ENCODE results near the gene PITPNC1. TPM values are rescaled to one million over a fixed set of nuclear protein-coding genes. Genes with fewer than 3 reads are reported as not detected.

Gene PITPNC1
- total and polyA plus RNA-seq, 2 of the 13 experiments (the other 11 are each of a cell fraction or from before 2014, with no cell fraction given) = 4.1 to 5.7 TPM

- TF ChIP-seq ZNF619 (CRISPR knock-in tag; IDR thresholded peaks at IDR 0.05) (no peak), JUND (CRISPR knock-in tag; IDR thresholded peaks at IDR 0.05) (no peak), POLR2AphosphoS5 (IDR thresholded peaks at IDR 0.05; ENCODE audit: low read depth, low read length) (no peak), ZNF775 (CRISPR knock-in tag; IDR thresholded peaks at IDR 0.05; ENCODE audit: borderline replicate concordance) (no peak), CREB1 (IDR thresholded peaks at IDR 0.05) (no peak), CREB1 (CRISPR knock-in tag; IDR thresholded peaks at IDR 0.05) (no peak), NRL (CRISPR knock-in tag; IDR thresholded peaks at IDR 0.05; ENCODE audit: borderline replicate concordance) (no peak), HBP1 (CRISPR knock-in tag; IDR thresholded peaks at IDR 0.05; ENCODE audit: low read depth) (no peak), TSC22D2 (CRISPR knock-in tag; IDR thresholded peaks at IDR 0.05; ENCODE audit: borderline replicate concordance) (no peak), ZNF841 (CRISPR knock-in tag; IDR thresholded peaks at IDR 0.05; ENCODE audit: borderline replicate concordance) (no peak), ZBTB14 (CRISPR knock-in tag; IDR thresholded peaks at IDR 0.05) (no peak), HOXA7 (CRISPR knock-in tag; IDR thresholded peaks at IDR 0.05) (no peak)
These were observed 37.5 kb downstream of the PITPNC1 start (continued) for GRCh38 chr17:67414559-67414958.

GRCh38 chr17:67415291-67415690 is 38.2 kb downstream of the PITPNC1 start:
- no peak overlapping the region for H3K9ac ChIP-seq (ENCODE audit: insufficient read depth, low read depth, low read length)
- H3K4me1 ChIP-seq (ENCODE audit: insufficient read depth, low read length) = no peaks in the 10 kb centered on the region
- H3K79me2 ChIP-seq (ENCODE audit: insufficient read depth, low read length) = no peaks in the 10 kb centered on the region
- in situ Hi-C loops (cut with HindIII; ENCODE audit: extremely low pct_ligation_motif_present, low pct_unique_long_range_greater_than_20kb) = no loop called here
- no peak overlapping the region for H3K4me2 ChIP-seq (ENCODE audit: low read depth, low read length)
- CTCF ChIA-PET (ENCODE audit: low intra/inter-chr PET ratio, low total read pairs) = no interaction called here
- no peaks in the 10 kb centered on the region for H3K27me3 ChIP-seq (ENCODE audit: control insufficient read depth in 1 of 2, insufficient read depth in 2 of 2, low read length in 2 of 2)
- H3K9me3 ChIP-seq (ENCODE audit: low read length) = no peaks in the 10 kb centered on the region
- no peak for FAIRE-seq
- H4K20me1 ChIP-seq (ENCODE audit: insufficient read depth, low read length) = no peaks in the 10 kb centered on the region
- DNase-seq (ENCODE audit: low spot score) = no peak
- WGBS (ENCODE audit: low lambda C conversion rate) = 74% methylated on average over 7 of the region's 7 CpGs
- no peaks in the 10 kb centered on the region for H3K36me3 ChIP-seq (replicated peaks in 1 of 2; ENCODE audit: control insufficient read depth in 1 of 2, insufficient read depth in 2 of 2, low read length in 2 of 2)
- H3K27ac ChIP-seq (ENCODE audit: extremely low read length, insufficient read depth, low read length) = no peak overlapping the region
- intact Hi-C loops (cut with micrococcal nuclease; ENCODE audit: unreplicated experiment) = no loop called here
- H2AFZ ChIP-seq (ENCODE audit: low read length) = no peak overlapping the region
- no peak for ATAC-seq
- BruUV-seq (replicated peaks) = no TSS peak
- no peak overlapping the region for H3K4me3 ChIP-seq (replicated peaks in 1 of 3; ENCODE audit: insufficient read depth in 1 of 3, low read depth in 2 of 3, low read length in 3 of 3)
- POLR2A ChIA-PET = no interaction called here
- TF ChIP-seq SSRP1 (CRISPR knock-in tag; IDR thresholded peaks at IDR 0.05) (no peak), ZFP90 (CRISPR knock-in tag; IDR thresholded peaks at IDR 0.05; ENCODE audit: borderline replicate concordance) (no peak), HNF1B (CRISPR knock-in tag; IDR thresholded peaks at IDR 0.05) (no peak), MNT (IDR thresholded peaks at IDR 0.05) (no peak), NFIC (IDR thresholded peaks at IDR 0.05; ENCODE audit: low read length) (no peak), TOE1 (CRISPR knock-in tag; IDR thresholded peaks at IDR 0.05) (no peak), MAFF (IDR thresholded peaks at IDR 0.05; ENCODE audit: low read depth, low read length) (no peak), ZNF614 (CRISPR knock-in tag; IDR thresholded peaks at IDR 0.05; ENCODE audit: borderline replicate concordance) (no peak)
